Measurements from ENCODE around the gene CFAP410.
"Not testable (repeated sequence)": the region's sequence is repeated elsewhere in the genome, so short reads cannot be mapped to it uniquely, and the experiment has no call there.

CFAP410 gene

DNA sequence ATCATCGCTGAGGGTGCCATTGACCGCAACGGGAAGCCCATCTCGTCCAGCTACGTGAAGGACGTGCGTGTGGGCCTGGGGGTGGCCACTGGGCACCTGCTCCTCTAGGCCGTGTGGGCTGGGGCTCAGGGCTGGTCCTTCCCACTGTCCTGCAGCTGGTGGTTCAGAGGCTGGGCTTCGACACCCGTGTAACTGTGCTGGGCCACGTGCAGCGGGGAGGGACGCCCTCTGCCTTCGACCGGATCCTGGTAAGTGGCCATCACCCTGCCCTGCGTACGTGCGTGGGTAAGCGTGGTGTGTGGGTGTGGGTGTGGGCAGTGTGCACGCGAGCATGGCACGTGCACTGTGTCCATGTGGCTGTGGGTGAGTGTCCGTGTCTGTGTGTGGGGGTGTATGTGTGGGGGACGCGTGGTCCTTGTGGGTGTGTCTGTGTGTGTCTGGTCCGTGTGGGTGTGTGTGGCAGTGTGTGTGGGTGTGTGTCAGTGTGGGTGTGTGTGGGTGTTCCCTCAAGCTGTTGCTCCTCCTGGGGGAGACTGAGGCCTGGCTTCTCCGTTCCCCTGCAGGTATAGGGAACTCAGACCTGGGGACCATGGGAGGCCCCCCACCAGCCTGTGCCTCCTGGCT is 22.8 kb downstream of the CFAP410 start:
- DNase-seq = no peak

- DNase-seq = no peak
These were observed 23.4 kb downstream of the CFAP410 start for GRCh38 chr21:44315691-44316203.

DNA sequence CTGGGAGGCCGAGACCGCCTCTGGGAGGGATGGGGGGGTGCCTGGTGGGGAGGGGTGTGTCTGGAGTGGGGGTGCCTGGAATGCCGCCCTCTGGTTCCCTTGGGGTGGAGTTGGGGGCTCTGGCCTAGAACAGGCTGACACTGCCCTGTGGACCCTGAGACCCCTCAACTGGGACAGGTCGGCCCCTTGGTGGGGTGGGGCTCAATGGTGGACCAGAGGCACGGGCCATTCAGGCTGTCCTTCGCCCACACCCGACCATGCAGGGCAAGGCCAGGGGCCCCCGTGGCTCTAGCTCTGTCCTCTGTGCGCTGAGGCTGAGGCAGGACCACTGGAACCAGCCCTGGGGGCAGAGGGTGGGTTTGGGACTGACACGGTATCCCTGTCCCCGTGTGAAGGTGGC is 24.6 kb downstream of the CFAP410 start:
- no peak for DNase-seq

GRCh38 chr21:44314128-44314527 is 25.1 kb downstream of the CFAP410 start:
- no peak for DNase-seq

GRCh38 chr21:44313451-44313850 is 25.7 kb downstream of the CFAP410 start:
- no peak for DNase-seq

DNA sequence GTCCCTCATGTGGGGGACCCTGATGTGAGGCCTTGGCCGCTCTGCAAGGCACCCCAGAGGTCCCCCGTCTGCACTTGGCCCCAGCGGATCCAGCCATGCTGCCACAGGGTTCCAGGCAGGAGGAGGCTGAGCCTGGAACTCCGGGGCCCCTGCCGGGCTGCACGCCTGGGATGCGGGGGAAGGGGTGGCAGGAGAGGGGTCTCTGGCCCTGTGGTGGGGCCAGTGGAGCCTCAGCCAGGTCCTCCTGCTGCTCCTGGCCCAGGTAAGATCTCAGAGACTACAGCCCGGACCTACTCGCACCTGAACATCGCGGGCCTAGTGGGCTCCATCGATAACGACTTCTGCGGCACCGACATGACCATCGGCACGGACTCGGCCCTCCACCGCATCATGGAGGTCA is 26.5 kb downstream of the CFAP410 start:
- no peak for DNase-seq

- DNase-seq = no peak
These were observed 27.1 kb downstream of the CFAP410 start for GRCh38 chr21:44312089-44312488.

DNA sequence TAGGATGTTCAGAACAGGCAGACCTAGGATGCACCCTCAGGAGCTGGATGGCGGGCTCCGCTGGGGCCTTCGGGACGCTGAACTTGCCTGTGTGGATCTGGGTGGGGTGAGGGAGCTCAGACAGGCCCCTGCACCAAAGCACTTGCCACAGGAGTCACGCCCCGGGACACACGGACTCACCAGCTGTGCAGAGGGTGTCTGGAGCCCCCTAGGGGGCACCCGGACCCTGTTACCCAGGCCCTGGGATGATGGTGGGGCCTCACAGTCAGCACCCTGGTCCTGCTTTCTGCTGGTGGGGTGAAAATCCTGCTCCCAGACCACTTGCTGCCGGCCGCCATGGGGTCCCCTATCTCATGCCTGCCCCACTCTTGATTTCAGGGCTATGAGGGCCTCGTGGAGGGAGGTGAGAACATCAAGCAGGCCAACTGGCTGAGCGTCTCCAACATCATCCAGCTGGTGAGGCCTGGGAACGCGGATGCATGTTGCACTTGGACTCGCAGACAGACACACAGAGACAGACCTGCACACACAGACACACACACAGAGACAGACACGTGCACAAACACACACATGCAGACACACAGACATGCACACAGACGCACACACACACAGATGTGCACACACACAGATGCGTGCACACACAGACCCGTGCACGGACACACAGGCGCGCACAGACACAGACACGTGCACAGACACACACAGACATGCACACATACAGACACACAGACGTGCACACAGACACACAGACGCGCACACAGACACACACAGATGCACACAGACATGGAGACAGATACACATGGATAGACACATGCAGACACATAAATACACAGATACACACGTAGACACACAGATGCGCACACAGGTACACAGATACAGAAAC is 28.3 kb downstream of the CFAP410 start:
- DNase-seq = no peak

GRCh38 chr21:44306936-44307704 is 32.1 kb downstream of the CFAP410 start:
- no peak for DNase-seq

GRCh38 chr21:44305691-44306090 is 33.5 kb downstream of the CFAP410 start:
- no peak for DNase-seq

- DNase-seq = no peak
These were observed 34.3 kb downstream of the CFAP410 start for GRCh38 chr21:44304877-44305293.

DNA sequence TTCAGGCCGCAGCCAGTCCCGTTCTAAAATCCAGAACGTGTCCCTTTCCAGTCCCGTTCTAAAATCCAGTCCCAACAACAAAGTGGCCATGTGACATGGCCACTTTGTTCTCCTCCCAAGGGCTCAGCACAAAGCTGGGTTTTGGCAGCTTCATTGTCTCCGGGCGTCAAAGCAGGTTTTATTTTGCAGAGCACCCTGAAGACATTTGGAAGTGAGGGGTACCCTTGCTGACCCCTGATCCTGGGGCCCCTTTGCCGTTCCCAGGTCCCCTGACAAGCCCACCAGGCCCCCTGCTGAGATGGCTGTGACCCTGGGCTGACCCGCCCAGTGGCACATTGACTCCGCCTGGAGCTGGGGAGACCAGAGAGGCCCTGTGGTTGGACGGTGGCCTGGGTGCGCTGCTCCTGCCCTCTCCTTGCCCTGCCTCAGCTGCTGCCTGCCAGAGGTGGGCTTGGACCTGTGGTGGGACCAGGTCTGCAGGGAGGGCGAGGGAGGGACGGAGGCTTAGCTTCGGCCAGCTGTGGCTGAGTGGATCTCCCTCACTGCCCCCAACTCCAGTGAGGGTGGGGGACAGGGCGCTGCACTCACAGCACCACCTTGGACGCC is 35.1 kb downstream of the CFAP410 start:
- DNase-seq = no peak

GRCh38 chr21:44303490-44303981 is 35.7 kb downstream of the CFAP410 start:
- no peak for DNase-seq

GRCh38 chr21:44302573-44303401 is 36.4 kb downstream of the CFAP410 start:
- DNase-seq = not testable (repeated sequence)

GRCh38 chr21:44301961-44302406 is 37.2 kb downstream of the CFAP410 start:
- DNase-seq = no peak

DNA sequence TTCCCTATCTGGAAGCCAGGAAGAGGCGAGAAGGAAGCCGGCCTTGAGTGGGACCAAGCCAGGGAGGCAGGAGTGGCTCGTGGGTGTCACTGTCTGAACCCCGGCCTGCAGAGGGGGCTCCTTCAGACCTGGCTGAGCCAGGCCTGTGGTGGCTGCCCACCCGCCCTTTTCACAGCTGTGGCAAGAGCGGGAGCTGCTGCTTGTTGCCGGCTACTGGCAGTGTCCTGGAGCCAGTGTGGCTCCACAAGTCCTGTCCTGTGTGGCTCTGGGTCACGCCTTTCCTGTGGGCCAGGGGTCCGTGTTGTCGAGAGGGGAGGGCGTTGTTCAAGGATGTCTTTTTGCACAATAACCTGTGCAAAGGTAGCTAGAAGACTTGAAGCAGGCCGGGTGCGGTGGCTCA is 38.0 kb downstream of the CFAP410 start:
- DNase-seq = no peak

GRCh38 chr21:44300262-44300959 is 38.8 kb downstream of the CFAP410 start:
- DNase-seq = no peak

DNA sequence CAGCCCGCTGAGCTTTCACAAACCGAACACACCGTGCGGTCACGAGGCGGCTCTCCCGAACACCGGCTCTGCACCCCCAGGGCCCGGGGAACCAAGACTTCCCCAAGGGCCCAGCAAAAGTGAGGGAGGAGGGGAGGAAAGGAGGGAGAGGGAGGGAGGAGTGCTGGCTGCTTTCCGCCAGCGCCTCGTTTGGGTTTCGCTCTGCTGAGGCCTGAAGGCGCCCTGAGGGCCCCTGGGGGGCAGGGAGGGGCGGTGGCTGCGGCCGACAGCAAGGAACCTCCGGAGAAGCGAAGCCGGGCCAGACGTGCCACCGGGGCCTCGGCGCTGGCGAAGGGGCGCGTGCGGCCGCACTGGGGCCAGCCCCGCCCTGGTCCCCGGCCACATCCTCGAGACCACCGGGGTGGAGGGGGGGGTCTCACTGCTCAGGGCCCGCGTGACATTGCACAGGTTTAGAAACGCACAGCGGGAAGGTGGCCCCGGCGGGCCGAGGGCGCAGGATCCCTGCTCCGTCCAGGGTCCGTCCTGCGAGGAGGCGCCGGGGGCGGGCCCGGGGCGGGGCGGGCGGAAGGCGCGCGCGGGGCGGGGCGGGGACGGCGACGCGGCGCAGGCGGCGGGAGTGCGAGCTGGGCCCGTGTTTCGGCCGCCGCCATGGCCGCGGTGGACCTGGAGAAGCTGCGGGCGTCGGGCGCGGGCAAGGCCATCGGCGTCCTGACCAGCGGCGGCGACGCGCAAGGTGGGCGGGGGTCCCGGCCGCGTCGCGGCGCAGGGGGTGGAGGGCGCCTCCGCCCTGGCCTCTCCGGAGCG is 39.5 kb downstream of the CFAP410 start, which contains the start of gene PFKL:
TSS of gene PFKL (plus strand) at position 596 of the 804 bp plus-strand sequence. CDS start at position 649, 53 bp downstream.
- peak; percentile 61 for DNase-seq

GRCh38 chr21:44299085-44299457 is 40.1 kb downstream of the CFAP410 start:
- DNase-seq = no peak

DNA sequence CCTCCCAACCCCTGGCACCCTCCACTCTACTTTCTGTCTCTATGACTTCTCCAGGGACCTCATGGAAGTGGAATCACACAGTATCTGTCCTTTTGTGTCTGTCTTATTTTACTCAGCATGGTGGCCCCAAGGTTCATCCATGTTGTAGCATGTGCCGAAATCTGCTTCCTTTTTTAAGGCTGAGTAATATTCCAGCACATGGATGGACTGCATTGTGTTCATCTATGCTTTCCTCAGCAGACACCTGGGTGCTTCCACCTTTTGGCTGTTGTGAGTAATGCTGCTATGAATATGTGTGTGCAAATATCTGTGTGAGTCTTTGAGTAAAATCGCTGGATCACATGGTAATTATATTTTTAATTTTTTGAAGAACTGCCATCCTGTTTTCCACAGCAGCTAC is 40.9 kb downstream of the CFAP410 start:
- DNase-seq = no peak

Measured in SIG-M5 (cell line).